ENCODE data around the gene SCUBE1.

GRCh38 chr22:43303166-43303565, 40.0 kb downstream of the SCUBE1 start:
- TF ChIP-seq CTCF (conservative IDR thresholded peaks at IDR 0.05; ENCODE audit: low read length) (no peak), EZH2phosphoT487 (IDR thresholded peaks at IDR 0.05; ENCODE audit: borderline replicate concordance) (no peak)

Measured in Loucy (cell line).